GM06990 (cell line): ENCODE results near the gene ULK4.

ENCODE experiments used
- DNase-seq: peaks from one replicate; pipeline ENCODE4 v3.0.0-alpha.2; 2011; ENCODE audit not compliant: insufficient read length; ENCODE audit errors: extremely low read depth
- H3K27me3 ChIP-seq: replicated peaks from 2 replicates; pipeline ENCODE4 v1.6.0; 2011; ENCODE audit warnings: low read length; ENCODE audit not compliant: control insufficient read depth, insufficient read depth
- H3K36me3 ChIP-seq: 2 replicates; pipeline ENCODE4 v1.5.1; 2011; ENCODE audit warnings: low read length; ENCODE audit not compliant: control insufficient read depth, insufficient read depth
- H3K4me3 ChIP-seq: replicated peaks from 2 replicates; pipeline ENCODE4 v1.5.1; 2011; ENCODE audit warnings: low read depth, mild to moderate bottlenecking, control low read depth, low read length
- TF ChIP-seq, protein P1 (sequence below): IDR thresholded peaks from 2 replicates; pipeline ENCODE4 v1.5.1; 2011; ENCODE audit warnings: low read length, control low read depth, mild to moderate bottlenecking, inconsistent platforms; ENCODE audit not compliant: insufficient read depth, poor library complexity, severe bottlenecking

The ULK4 gene

DNA sequence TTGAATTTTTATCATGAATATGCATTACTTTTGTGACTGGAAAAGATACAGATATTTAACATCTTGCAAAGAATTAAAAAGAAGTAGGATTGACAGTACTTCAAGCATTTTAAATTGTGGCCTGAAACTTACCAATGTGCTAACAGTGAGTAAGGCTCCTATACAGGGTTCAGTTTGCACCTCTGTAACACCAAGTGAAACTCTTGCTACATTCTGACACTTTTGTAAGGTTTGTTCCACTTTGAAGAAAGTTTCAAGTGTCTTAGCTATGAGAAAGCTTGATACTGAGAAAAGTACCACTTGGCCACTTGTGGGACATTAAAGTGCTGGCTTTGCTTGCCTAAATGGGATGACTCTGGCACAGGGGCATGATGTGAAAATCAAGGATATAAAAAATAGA is 473.4 kb downstream of the ULK4 start:
- no peaks in the 10 kb centered on the region for H3K36me3 ChIP-seq
- H3K4me3 ChIP-seq = no peak overlapping the region
- no peaks in the 10 kb centered on the region for H3K27me3 ChIP-seq
- DNase-seq = no peak
- TF ChIP-seq, protein P1, sequence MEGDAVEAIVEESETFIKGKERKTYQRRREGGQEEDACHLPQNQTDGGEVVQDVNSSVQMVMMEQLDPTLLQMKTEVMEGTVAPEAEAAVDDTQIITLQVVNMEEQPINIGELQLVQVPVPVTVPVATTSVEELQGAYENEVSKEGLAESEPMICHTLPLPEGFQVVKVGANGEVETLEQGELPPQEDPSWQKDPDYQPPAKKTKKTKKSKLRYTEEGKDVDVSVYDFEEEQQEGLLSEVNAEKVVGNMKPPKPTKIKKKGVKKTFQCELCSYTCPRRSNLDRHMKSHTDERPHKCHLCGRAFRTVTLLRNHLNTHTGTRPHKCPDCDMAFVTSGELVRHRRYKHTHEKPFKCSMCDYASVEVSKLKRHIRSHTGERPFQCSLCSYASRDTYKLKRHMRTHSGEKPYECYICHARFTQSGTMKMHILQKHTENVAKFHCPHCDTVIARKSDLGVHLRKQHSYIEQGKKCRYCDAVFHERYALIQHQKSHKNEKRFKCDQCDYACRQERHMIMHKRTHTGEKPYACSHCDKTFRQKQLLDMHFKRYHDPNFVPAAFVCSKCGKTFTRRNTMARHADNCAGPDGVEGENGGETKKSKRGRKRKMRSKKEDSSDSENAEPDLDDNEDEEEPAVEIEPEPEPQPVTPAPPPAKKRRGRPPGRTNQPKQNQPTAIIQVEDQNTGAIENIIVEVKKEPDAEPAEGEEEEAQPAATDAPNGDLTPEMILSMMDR = no peak

DNA sequence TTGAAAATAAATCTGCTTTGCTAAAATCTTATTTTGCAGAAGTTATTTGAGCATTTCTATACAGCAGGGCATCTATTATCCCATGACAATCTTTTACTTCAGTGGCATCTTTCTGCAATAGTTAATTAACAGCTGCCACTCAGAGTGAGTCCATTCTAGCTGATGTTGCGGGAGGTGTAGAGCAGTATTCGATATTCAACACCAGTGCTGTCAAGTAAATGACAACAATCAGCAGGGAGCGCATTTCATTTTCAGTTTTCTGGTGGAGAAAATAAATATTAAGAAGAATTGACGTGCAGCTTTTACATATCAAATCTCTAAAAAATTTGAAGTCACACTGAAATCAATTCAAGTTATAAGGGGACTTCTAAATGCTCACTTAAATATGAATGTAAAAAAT is 476.4 kb downstream of the ULK4 start:
- TF ChIP-seq, protein P1 = no peak
- H3K36me3 ChIP-seq = no peaks in the 10 kb centered on the region
- DNase-seq = no peak

DNA sequence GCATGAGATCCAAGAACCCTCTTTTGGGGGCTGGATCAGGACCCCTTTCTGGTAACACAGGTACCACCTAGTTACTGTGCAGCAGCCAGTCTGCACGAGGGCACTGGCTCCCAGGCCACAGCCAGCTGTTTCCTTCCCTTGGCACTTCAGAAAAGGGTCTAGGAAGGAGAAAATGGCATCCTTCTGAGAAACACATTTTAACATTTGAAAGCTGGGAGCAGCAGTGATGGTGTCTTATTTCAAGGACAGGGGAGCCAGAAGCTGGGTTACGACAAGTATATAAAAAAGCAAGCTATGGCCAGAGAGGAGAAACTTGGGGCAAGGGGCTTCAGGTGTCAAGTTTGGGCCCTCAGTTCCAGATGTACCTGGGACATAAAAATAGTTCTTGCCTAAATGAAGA is 479.8 kb downstream of the ULK4 start:
- TF ChIP-seq, protein P1 = no peak
- H3K4me3 ChIP-seq = no peak overlapping the region
- no peaks in the 10 kb centered on the region for H3K27me3 ChIP-seq
- no peaks in the 10 kb centered on the region for H3K36me3 ChIP-seq
- no peak for DNase-seq

More for the DNA sequence above, 476.4 kb downstream of the ULK4 start:
- no peaks in the 10 kb centered on the region for H3K27me3 ChIP-seq
- H3K4me3 ChIP-seq = no peak overlapping the region

DNA sequence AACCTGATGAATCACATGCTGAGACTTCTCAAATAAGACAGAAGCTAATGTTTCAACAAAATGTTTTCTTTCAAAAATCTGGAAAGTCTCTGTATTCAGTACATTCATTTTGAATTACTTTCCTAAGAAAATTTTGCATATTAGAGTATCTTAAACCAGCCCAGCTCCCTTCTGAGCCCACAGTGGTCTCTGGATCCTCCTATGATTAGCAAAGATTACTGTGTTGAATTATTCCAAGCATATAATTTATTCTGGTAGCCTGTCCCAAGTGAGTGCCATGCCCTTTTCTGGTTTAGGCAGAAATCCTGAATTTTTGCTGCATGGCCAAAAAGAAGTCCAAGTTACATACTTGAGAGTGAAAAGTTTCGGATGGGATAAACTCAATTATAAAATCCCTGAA is 483.6 kb downstream of the ULK4 start:
- H3K4me3 ChIP-seq = no peak overlapping the region
- TF ChIP-seq, protein P1 = no peak
- no peak for DNase-seq
- H3K36me3 ChIP-seq = no peaks in the 10 kb centered on the region
- H3K27me3 ChIP-seq = no peaks in the 10 kb centered on the region

DNA sequence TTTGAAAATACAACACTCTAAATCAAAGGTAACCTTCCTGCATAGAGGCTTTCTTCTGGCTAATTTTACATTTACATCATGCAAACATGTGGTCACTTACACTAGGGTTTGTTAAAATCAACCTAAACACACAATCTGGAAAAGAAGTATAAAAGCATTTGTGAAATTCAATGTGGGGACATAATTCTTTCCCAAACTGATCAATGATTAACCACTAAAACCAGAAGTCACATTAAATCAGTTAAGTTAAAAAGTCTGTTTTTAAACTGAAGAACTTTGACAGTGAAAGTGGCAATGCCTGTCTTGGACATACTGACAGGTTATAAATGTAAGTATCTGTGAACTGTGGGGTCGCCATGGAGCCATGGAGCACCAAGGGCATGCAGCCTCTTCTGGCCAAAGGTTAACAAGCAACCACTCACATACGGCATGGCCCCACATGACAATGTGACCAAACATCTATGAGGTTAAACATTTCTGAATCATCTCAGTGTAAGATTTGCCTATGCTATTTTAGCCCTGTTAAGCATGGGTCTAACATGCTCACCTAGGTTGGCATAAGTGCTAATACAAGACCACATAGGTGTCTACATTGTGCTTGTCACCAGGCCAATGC is 484.4 kb downstream of the ULK4 start:
- no peak overlapping the region for H3K4me3 ChIP-seq
- no peaks in the 10 kb centered on the region for H3K27me3 ChIP-seq
- no peaks in the 10 kb centered on the region for H3K36me3 ChIP-seq
- TF ChIP-seq, protein P1 = no peak
- DNase-seq = no peak

DNA sequence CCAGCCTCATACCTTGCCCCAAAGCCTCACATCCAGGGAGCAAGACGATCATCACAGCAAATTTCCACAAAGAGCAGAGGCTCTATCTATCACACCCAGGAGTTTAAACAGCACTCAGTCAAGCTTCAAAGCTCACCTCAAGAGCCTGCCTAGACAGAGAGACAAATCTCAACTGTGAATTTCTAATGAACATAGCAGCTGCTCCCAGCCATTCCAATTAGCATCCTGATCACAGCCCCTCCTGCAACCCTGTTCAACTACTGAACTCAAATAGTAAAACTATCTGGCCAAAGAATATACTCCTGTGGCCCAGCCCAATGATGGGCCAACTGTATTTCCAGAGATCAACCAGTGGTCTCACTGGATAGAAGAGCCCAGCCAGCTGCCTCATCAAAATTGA is 492.8 kb downstream of the ULK4 start:
- Histone ChIP-seq H3K36me3 (no peaks in the 10 kb centered on the region), H3K4me3 (no peak overlapping the region), H3K27me3 (no peaks in the 10 kb centered on the region)
- no peak for DNase-seq
- TF ChIP-seq, protein P1 = no peak
